GM12878 (cell line): ENCODE measurements around the gene CAPN8. TPM values are rescaled to one million over a fixed set of nuclear protein-coding genes. Genes with fewer than 3 reads are reported as not detected.

Experiments
- ATAC-seq: fragments of 200-7000 bp; cut with Tn5 transposase; 3 replicates; pipeline ENCODE4 v1.9.1; 2020; ENCODE audit warnings: mild to moderate bottlenecking, moderate library complexity
- BruUV-seq: library from RNA; stranded (reverse); fragments of 400-500 nt; replicated peaks from 2 replicates; lab custom pipeline; 2021; lab: Mats Ljungman, UMichigan
- CTCF ChIA-PET: fragments of 300-600 bp; sonication (Branson Sonifier 250); formaldehyde crosslinking; extraction: SDS; loops from one replicate; lab custom pipeline; 2021; ENCODE audit warnings: inconsistent platforms; lab: Yijun Ruan, JAX
- POLR2A ChIA-PET: fragments of 350-600 bp; formaldehyde crosslinking; extraction: SDS; loops from one replicate; lab custom pipeline; 2021; ENCODE audit warnings: inconsistent platforms; lab: Charles Lee
- RAD21 ChIA-PET: fragments of 300-600 bp; sonication (Branson Sonifier 250); formaldehyde crosslinking; loops from one replicate; lab custom pipeline; 2023; ENCODE audit warnings: antibody characterized with exemption; ENCODE audit not compliant: unreplicated experiment; lab: Charles Lee
- SMC1A ChIA-PET: fragments of 300-600 bp; sonication (Branson Sonifier 250); formaldehyde crosslinking; loops from one replicate; lab custom pipeline; 2023; ENCODE audit not compliant: unreplicated experiment, uncharacterized antibody; lab: Charles Lee
- DNase-seq: peaks from one replicate; pipeline ENCODE4 v3.0.0-alpha.2; 2011; ENCODE audit warnings: low read depth, low spot score
- FAIRE-seq: peaks from 3 replicates; lab custom pipeline; 2011; peaks lifted over from hg19 to GRCh38; lab: Jason Lieb, UNC
- H2AFZ ChIP-seq: 2 replicates; pipeline ENCODE4 v1.6.0; 2011; ENCODE audit warnings: low read depth, low read length, control low read depth; ENCODE audit not compliant: control insufficient read depth
- H3K27ac ChIP-seq: 2 replicates; pipeline ENCODE4 v1.5.1; 2011; ENCODE audit warnings: control low read depth; ENCODE audit not compliant: control insufficient read depth, insufficient read depth
- H3K27me3 ChIP-seq, 2 experiments: replicated peaks in 1 of 2; 2 replicates each; pipeline versions ENCODE4 v1.6.0 to v1.6.1; 2011; ENCODE audit warnings: low read length in 1 of 2; ENCODE audit not compliant: control insufficient read depth in 2 of 2, insufficient read depth in 2 of 2
- H3K36me3 ChIP-seq, 2 experiments: 2 replicates each; pipeline ENCODE4 v1.5.1; 2011; ENCODE audit warnings: low read length in 1 of 2; ENCODE audit not compliant: control insufficient read depth in 2 of 2, insufficient read depth in 2 of 2
- H3K4me1 ChIP-seq: 2 replicates; pipeline ENCODE4 v1.6.1; 2011; ENCODE audit warnings: mild to moderate bottlenecking, low read length, moderate library complexity, mixed read lengths; ENCODE audit not compliant: control insufficient read depth, insufficient read depth
- H3K4me2 ChIP-seq: 2 replicates; pipeline ENCODE4 v1.6.0; 2011; ENCODE audit warnings: control low read depth; ENCODE audit not compliant: control insufficient read depth, insufficient read depth
- H3K4me3 ChIP-seq: fragments of 200-600 bp; sonication (generic); 2 replicates; pipeline ENCODE4 v1.5.1; 2016
- H3K79me2 ChIP-seq: 2 replicates; pipeline ENCODE4 v1.6.0; 2011; ENCODE audit warnings: low read length; ENCODE audit not compliant: control insufficient read depth, insufficient read depth
- H3K9ac ChIP-seq: 2 replicates; pipeline ENCODE4 v1.8.0; 2011; ENCODE audit warnings: low read length, control low read depth, mixed read lengths; ENCODE audit not compliant: control insufficient read depth, insufficient read depth
- H3K9me3 ChIP-seq: replicated peaks from 3 replicates; pipeline ENCODE4 v1.5.1; 2011; ENCODE audit warnings: mild to moderate bottlenecking, low read length; ENCODE audit not compliant: control insufficient read depth, insufficient read depth
- H4K20me1 ChIP-seq: 2 replicates; pipeline ENCODE4 v1.6.0; 2011; ENCODE audit not compliant: control insufficient read depth, insufficient read depth
- CHD1 ChIP-seq: IDR thresholded peaks from 2 replicates; pipeline ENCODE4 v1.6.1; 2012; ENCODE audit warnings: low read depth, low read length, improper control_type of control experiment
- DPF2 ChIP-seq: fragments of 450-650 bp; IDR thresholded peaks from 2 replicates; pipeline ENCODE4 v1.6.1; 2017; ENCODE audit warnings: mild to moderate bottlenecking
- EED ChIP-seq: sonication (generic); IDR thresholded peaks from 2 replicates; pipeline ENCODE4 v1.6.1; 2016; ENCODE audit warnings: antibody characterized with exemption, low read depth
- MXI1 ChIP-seq: fragments of 150-350 bp; IDR thresholded peaks from 2 replicates; pipeline ENCODE4 v1.6.1; 2011; ENCODE audit warnings: low read depth, mild to moderate bottlenecking, inconsistent platforms, low read length, improper control_type of control experiment
- NFYB ChIP-seq: IDR thresholded peaks from 2 replicates; pipeline ENCODE4 v1.6.1; 2011; ENCODE audit warnings: low read depth, mild to moderate bottlenecking, low read length, improper control_type of control experiment, moderate library complexity; ENCODE audit not compliant: insufficient read depth
- SIN3A ChIP-seq: IDR thresholded peaks from 2 replicates; pipeline ENCODE4 v1.6.1; 2012; ENCODE audit warnings: low read depth, low read length, improper control_type of control experiment
- WGBS: methylation state at CpG from one replicate; pipeline ENCODE4 v1.1.6; 2016; ENCODE audit warnings: low lambda C conversion rate; ENCODE audit not compliant: insufficient replicate concordance, insufficient coverage; ENCODE audit errors: missing lambda C conversion rate; 5-methylcytosine and 5-hydroxymethylcytosine counted together
- in situ Hi-C: fragments of 300-500 bp; cut with MboI; formaldehyde crosslinking; loops from 9 replicates; pipeline ENCODE4 v1.14.3; 2018; ENCODE audit warnings: mixed read lengths
- intact Hi-C: fragments of 100-400 bp; cut with micrococcal nuclease; formaldehyde crosslinking; loops from one replicate; pipeline ENCODE4 v1.14.2; 2022; ENCODE audit not compliant: unreplicated experiment
- polyA plus RNA-seq, 11 experiments: library from polyadenylated mRNA; depleted of rRNA in 4 of 11; unstranded in 6 of 11; stranded (reverse) in 5 of 11; fragments of >200 nt; fragmentation: Nextera tagmentation in 4 of 11; fragmentation: Illumina TruSeq in 1 of 11; extraction: Ambion mirVana in 4 of 11; extraction: Trizol in 1 of 11; gene quantifications; 1 replicate in 1 of 11; 2 replicates in 10 of 11; pipeline versions ENCODE4 v1.2.1 to v1.2.3, GENCODE V29; 2011 to 2016; ENCODE audit warnings: inconsistent platforms in 2 of 11, missing spikeins in 2 of 11, low read depth in 1 of 11
- total RNA-seq, 4 experiments: library from RNA; depleted of rRNA in 3 of 4; stranded (reverse); fragments of >200 nt in 3 of 4; fragmentation: Illumina TruSeq in 1 of 4; extraction: Trizol in 1 of 4; gene quantifications; 2 replicates each; pipeline versions ENCODE4 v1.2.1 to v1.2.3, GENCODE V29; 2013 to 2021
- TF ChIP-seq, protein P1 (sequence below): IDR thresholded peaks from 2 replicates; pipeline ENCODE4 v1.6.1; 2011; ENCODE audit warnings: borderline replicate concordance, low read depth, mild to moderate bottlenecking, moderate library complexity, mixed read lengths, low read length; ENCODE audit not compliant: insufficient read depth; ENCODE audit errors: extremely low read length

Gene CAPN8
- total and polyA plus RNA-seq, 10 of the 15 experiments (the other 5 are each of a cell fraction or from before 2014, with no cell fraction given) = 6.4 to 30.7 (median 12.3) TPM

DNA sequence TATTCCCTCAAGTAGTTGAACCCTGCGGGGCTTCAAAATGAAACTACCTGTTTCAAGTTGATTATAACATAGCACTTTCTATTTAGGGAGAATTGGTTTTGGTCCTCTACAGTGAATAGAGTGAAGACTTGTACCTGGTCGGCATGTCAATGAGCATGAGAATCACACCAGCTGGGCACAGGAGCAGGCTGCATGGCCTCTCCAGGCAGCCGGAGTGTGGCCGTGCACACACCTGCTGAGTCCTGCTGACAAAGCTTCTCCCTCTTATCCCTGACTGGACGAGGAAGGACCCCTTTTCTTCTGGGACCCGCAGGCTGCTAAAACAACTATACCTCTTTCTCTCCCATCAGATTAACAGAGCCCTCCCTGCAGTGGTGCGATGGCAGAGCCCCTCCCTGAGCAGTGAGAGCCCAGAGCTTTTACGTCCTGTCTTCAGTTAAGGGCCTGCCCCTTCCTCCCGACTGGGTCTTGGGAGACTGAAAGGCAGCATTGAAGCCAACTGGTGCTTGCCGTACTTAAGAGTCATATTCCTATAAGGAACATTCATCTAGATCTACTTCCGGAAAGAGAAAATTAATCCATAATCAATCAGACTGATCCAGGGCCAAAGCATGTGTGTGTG, 124.9 kb downstream of the CAPN8 start:
- Histone ChIP-seq H3K4me1 (no peaks in the 10 kb centered on the region), H3K79me2 (no peaks in the 10 kb centered on the region), H3K36me3 (no peaks in the 10 kb centered on the region), H3K4me2 (no peak overlapping the region; the same call in 1 of the 2 replicates), H3K4me3 (no peak overlapping the region), H3K9ac (no peak overlapping the region), H4K20me1 (no peaks in the 10 kb centered on the region; the same call in 1 of the 2 replicates), H3K27me3 (peaks cover 0 to 3% of the 10 kb centered on the region in 2 experiments; a peak in 1 of 4 replicates), H2AFZ (no peak overlapping the region), H3K9me3 (no peaks in the 10 kb centered on the region), H3K27ac (no peak overlapping the region)
- in situ Hi-C loops (no loop called here), intact Hi-C loops (no loop called here)
- POLR2A ChIA-PET = interaction anchor here (0.6 kb wide), 1 partner anchor 274 kb away, joined by 3 read pairs; no protein-coding TSS in a partner anchor
- ATAC-seq = peak; percentile 74
- FAIRE-seq = no peak
- SMC1A ChIA-PET = interaction anchor here (1.1 to 3.6 kb wide), 3 partner anchors 9 to 16 kb away, joined by 4 to 9 read pairs (median 4); no protein-coding TSS in a partner anchor
- no peak for DNase-seq
- BruUV-seq = no TSS peak
- CTCF ChIA-PET = interaction anchor here (0.5 to 3.3 kb wide), 7 partner anchors 9 to 262 kb away, joined by 3 to 17 read pairs (median 4); no protein-coding TSS in a partner anchor
- TF ChIP-seq, protein P1, sequence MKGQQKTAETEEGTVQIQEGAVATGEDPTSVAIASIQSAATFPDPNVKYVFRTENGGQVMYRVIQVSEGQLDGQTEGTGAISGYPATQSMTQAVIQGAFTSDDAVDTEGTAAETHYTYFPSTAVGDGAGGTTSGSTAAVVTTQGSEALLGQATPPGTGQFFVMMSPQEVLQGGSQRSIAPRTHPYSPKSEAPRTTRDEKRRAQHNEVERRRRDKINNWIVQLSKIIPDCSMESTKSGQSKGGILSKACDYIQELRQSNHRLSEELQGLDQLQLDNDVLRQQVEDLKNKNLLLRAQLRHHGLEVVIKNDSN = no peak
- TF ChIP-seq CHD1 = no peak
- TF ChIP-seq DPF2 = 0 out of 2 replicates have a peak, but pooled peaks have one; percentile 21
- TF ChIP-seq EED = no peak
- no peak for TF ChIP-seq MXI1
- no peak for TF ChIP-seq NFYB
- TF ChIP-seq SIN3A = no peak
- RAD21 ChIA-PET = interaction anchor here (1.4 to 2.8 kb wide), 5 partner anchors 8 to 16 kb away, joined by 3 to 11 read pairs (median 6); no protein-coding TSS in a partner anchor
- 24% methylated on average over 11 of the region's 11 CpGs for WGBS
